ENCODE results near the gene NIPBL.

GRCh38 chr5:37056762-37057161 is 180.2 kb downstream of the NIPBL start:
- no peak for TF ChIP-seq CTCF (IDR thresholded peaks at IDR 0.05)
- no peak for TF ChIP-seq POLR2A (IDR thresholded peaks at IDR 0.05)

Data from body of pancreas (tissue), 4 donors.